ENCODE data around the gene SV2C.

DNA sequence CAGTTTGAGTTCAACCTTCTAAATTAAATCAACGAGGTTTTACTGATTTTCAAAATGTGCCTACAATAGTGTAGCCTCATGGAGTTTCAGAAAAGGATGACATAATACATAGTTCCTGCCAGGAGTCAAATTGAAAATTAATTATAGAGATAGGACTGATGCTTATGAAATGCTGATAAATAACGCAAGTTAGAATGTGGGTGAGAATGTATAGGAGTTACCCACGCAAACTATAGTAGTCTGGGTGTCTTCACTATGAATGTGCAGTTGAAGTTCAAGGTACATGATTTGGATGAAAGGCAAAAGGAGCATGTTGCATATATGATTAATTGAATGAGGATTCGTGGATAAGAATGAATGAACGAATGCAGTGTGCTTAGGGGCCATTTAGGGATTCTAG lies 95.7 kb downstream of the SV2C start:
- TF ChIP-seq POLR2AphosphoS2 (IDR thresholded peaks at IDR 0.05; ENCODE audit: low read depth, low read length), result no peak
- TF ChIP-seq, protein P1, sequence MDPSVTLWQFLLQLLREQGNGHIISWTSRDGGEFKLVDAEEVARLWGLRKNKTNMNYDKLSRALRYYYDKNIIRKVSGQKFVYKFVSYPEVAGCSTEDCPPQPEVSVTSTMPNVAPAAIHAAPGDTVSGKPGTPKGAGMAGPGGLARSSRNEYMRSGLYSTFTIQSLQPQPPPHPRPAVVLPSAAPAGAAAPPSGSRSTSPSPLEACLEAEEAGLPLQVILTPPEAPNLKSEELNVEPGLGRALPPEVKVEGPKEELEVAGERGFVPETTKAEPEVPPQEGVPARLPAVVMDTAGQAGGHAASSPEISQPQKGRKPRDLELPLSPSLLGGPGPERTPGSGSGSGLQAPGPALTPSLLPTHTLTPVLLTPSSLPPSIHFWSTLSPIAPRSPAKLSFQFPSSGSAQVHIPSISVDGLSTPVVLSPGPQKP (IDR thresholded peaks at IDR 0.05; ENCODE audit: low read depth, low read length), result no peak
- TF ChIP-seq FOXM1 (IDR thresholded peaks at IDR 0.05; ENCODE audit: low read depth, low read length), result peak; percentile 90; the same call in 1 of the 2 replicates
- TF ChIP-seq KAT2A (conservative IDR thresholded peaks at IDR 0.05; ENCODE audit: control insufficient read depth, low read depth, low read length), result no peak
- TF ChIP-seq SUZ12 (IDR thresholded peaks at IDR 0.05; ENCODE audit: unreplicated experiment), result no peak
- TF ChIP-seq, protein P2, sequence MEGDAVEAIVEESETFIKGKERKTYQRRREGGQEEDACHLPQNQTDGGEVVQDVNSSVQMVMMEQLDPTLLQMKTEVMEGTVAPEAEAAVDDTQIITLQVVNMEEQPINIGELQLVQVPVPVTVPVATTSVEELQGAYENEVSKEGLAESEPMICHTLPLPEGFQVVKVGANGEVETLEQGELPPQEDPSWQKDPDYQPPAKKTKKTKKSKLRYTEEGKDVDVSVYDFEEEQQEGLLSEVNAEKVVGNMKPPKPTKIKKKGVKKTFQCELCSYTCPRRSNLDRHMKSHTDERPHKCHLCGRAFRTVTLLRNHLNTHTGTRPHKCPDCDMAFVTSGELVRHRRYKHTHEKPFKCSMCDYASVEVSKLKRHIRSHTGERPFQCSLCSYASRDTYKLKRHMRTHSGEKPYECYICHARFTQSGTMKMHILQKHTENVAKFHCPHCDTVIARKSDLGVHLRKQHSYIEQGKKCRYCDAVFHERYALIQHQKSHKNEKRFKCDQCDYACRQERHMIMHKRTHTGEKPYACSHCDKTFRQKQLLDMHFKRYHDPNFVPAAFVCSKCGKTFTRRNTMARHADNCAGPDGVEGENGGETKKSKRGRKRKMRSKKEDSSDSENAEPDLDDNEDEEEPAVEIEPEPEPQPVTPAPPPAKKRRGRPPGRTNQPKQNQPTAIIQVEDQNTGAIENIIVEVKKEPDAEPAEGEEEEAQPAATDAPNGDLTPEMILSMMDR (IDR thresholded peaks at IDR 0.05 in 2 of 3, conservative IDR thresholded peaks at IDR 0.05 in 1 of 3; ENCODE audit: control insufficient read depth in 2 of 3, extremely low read depth in 1 of 3, insufficient read depth in 1 of 3, low read depth in 3 of 3, low read length in 3 of 3), result no peak
- TF ChIP-seq NR2C2 (IDR thresholded peaks at IDR 0.05; ENCODE audit: borderline replicate concordance, control insufficient read depth, insufficient read length, low read depth), result no peak
- no peak for TF ChIP-seq MYB (IDR thresholded peaks at IDR 0.05; ENCODE audit: borderline replicate concordance, low read depth, low read length)
- TF ChIP-seq, protein P3, sequence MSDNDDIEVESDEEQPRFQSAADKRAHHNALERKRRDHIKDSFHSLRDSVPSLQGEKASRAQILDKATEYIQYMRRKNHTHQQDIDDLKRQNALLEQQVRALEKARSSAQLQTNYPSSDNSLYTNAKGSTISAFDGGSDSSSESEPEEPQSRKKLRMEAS (IDR thresholded peaks at IDR 0.05; ENCODE audit: low read depth, low read length), result no peak
- TF ChIP-seq POLR2A (IDR thresholded peaks at IDR 0.05; ENCODE audit: low read depth, low read length), result no peak
- no peak for TF ChIP-seq EZH2 (IDR thresholded peaks at IDR 0.05; ENCODE audit: borderline replicate concordance, control insufficient read depth, low read depth, low read length)
- TF ChIP-seq EGR1 (IDR thresholded peaks at IDR 0.05; ENCODE audit: borderline replicate concordance in 1 of 2, low read depth in 2 of 2, low read length in 2 of 2), result no peak
- TF ChIP-seq TCF3 (IDR thresholded peaks at IDR 0.05; ENCODE audit: borderline replicate concordance, insufficient read depth, low read depth, low read length), result no peak
- no peak for TF ChIP-seq ZSCAN29 (IDR thresholded peaks at IDR 0.05)
